ENCODE measurements around the gene SPARC. TPM values are rescaled to one million over a fixed set of nuclear protein-coding genes. Genes with fewer than 3 reads are reported as not detected.

Gene SPARC
- polyA plus RNA-seq, 1 donor (not counting 4 experiments of a cell fraction or from before 2014, with no cell fraction given) = 397 TPM

GRCh38 chr5:151677776-151678545 lies 8.8 kb downstream of the SPARC start:
- dilution Hi-C loops (cut with MboI; ENCODE audit: extremely low pct_ligation_motif_present, low sequenced_read_pairs) = no loop called here
- Histone ChIP-seq H3K9me3 (ENCODE audit: control insufficient read depth, low read depth, low read length) (no peaks in the 10 kb centered on the region), H2AFZ (ENCODE audit: control insufficient read depth, low read length) (no peak overlapping the region), H3K27me3 (ENCODE audit: control insufficient read depth, extremely low read depth, insufficient read depth, low read length) (no peaks in the 10 kb centered on the region), H3K27ac (ENCODE audit: control insufficient read depth, insufficient read depth, low read length) (no peak overlapping the region), H3K79me2 (ENCODE audit: control insufficient read depth, insufficient read depth, low read length) (peaks cover 52% of the 10 kb centered on the region), H3K9ac (ENCODE audit: control insufficient read depth, extremely low read depth, insufficient read depth, low read length) (no peak overlapping the region), H3K4me3 (ENCODE audit: control insufficient read depth in 2 of 3, extremely low read depth in 1 of 3, insufficient read depth in 2 of 3, low read depth in 1 of 3, low read length in 3 of 3) (no peak overlapping the region), H3K36me3 (ENCODE audit: control insufficient read depth in 2 of 2, extremely low read depth in 1 of 2, insufficient read depth in 2 of 2, low read length in 2 of 2) (peaks cover 15 to 34% of the 10 kb centered on the region in 2 experiments), H4K20me1 (ENCODE audit: control insufficient read depth, extremely low read depth, insufficient read depth, low read length) (peaks cover 4% of the 10 kb centered on the region), H3K4me1 (ENCODE audit: control insufficient read depth, extremely low read depth, insufficient read depth, low read length) (peaks cover 24% of the 10 kb centered on the region), H3K9me1 (ENCODE audit: control insufficient read depth, extremely low read depth, insufficient read depth, low read length) (peaks cover 2% of the 10 kb centered on the region), H3K4me2 (ENCODE audit: control insufficient read depth, extremely low read depth, insufficient read depth, low read depth, low read length) (no peak overlapping the region)
- TF ChIP-seq EZH2 (IDR thresholded peaks at IDR 0.05; ENCODE audit: low read length) (no peak), CTCF (optimal IDR thresholded peaks at IDR 0.05 in 1 of 3, IDR thresholded peaks at IDR 0.05 in 1 of 3, conservative IDR thresholded peaks at IDR 0.05 in 1 of 3; ENCODE audit: extremely low read depth in 1 of 3, insufficient read depth in 2 of 3, low read length in 3 of 3) (no peak)
- no peak for FAIRE-seq
- no peak for DNase-seq (ENCODE audit: low read depth, low spot score)

GRCh38 chr5:151676719-151677118 lies 10.0 kb downstream of the SPARC start:
- peaks cover 4% of the 10 kb centered on the region for H4K20me1 ChIP-seq (ENCODE audit: control insufficient read depth, extremely low read depth, insufficient read depth, low read length)
- H3K4me1 ChIP-seq (ENCODE audit: control insufficient read depth, extremely low read depth, insufficient read depth, low read length) = peaks cover 22% of the 10 kb centered on the region
- H3K9ac ChIP-seq (ENCODE audit: control insufficient read depth, extremely low read depth, insufficient read depth, low read length) = no peak overlapping the region

More at GRCh38 chr5:151676719-151677118, 10.0 kb downstream of the SPARC start:
- H3K9me1 ChIP-seq (ENCODE audit: control insufficient read depth, extremely low read depth, insufficient read depth, low read length) = peaks cover 4% of the 10 kb centered on the region
- TF ChIP-seq CTCF (optimal IDR thresholded peaks at IDR 0.05 in 1 of 3, IDR thresholded peaks at IDR 0.05 in 1 of 3, conservative IDR thresholded peaks at IDR 0.05 in 1 of 3; ENCODE audit: extremely low read depth in 1 of 3, insufficient read depth in 2 of 3, low read length in 3 of 3) = no peak
- TF ChIP-seq EZH2 (IDR thresholded peaks at IDR 0.05; ENCODE audit: low read length) = no peak
- H3K9me3 ChIP-seq (ENCODE audit: control insufficient read depth, low read depth, low read length) = no peaks in the 10 kb centered on the region
- H3K27me3 ChIP-seq (ENCODE audit: control insufficient read depth, extremely low read depth, insufficient read depth, low read length) = no peaks in the 10 kb centered on the region
- FAIRE-seq (no peak), DNase-seq (ENCODE audit: low read depth, low spot score) (no peak)
- dilution Hi-C loops (cut with MboI; ENCODE audit: extremely low pct_ligation_motif_present, low sequenced_read_pairs) = no loop called here
- H3K36me3 ChIP-seq (ENCODE audit: control insufficient read depth in 2 of 2, extremely low read depth in 1 of 2, insufficient read depth in 2 of 2, low read length in 2 of 2) = peaks cover 20 to 42% of the 10 kb centered on the region in 2 experiments
- H3K4me3 ChIP-seq (ENCODE audit: control insufficient read depth in 2 of 3, extremely low read depth in 1 of 3, insufficient read depth in 2 of 3, low read depth in 1 of 3, low read length in 3 of 3) = no peak overlapping the region
- H3K79me2 ChIP-seq (ENCODE audit: control insufficient read depth, insufficient read depth, low read length) = peaks cover 45% of the 10 kb centered on the region
- H3K27ac ChIP-seq (ENCODE audit: control insufficient read depth, insufficient read depth, low read length) = no peak overlapping the region
- no peak overlapping the region for H3K4me2 ChIP-seq (ENCODE audit: control insufficient read depth, extremely low read depth, insufficient read depth, low read depth, low read length)
- no peak overlapping the region for H2AFZ ChIP-seq (ENCODE audit: control insufficient read depth, low read length)

All from keratinocyte (primary cell).